H1 (cell line): Measurements from ENCODE around the gene EFEMP2. TPM values are rescaled to one million over a fixed set of nuclear protein-coding genes. Genes with fewer than 3 reads are reported as not detected.

Experiments used
- CTBP2 ChIP-seq: IDR thresholded peaks from 2 replicates; pipeline ENCODE4 v1.7.0; 2011; ENCODE audit warnings: borderline replicate concordance, mild to moderate bottlenecking, moderate library complexity, mixed read lengths, low read length; ENCODE audit not compliant: insufficient read depth, insufficient read length
- GABPA ChIP-seq: IDR thresholded peaks from 2 replicates; pipeline ENCODE4 v1.6.1; 2011; ENCODE audit warnings: mild to moderate bottlenecking, low read length, moderate library complexity, borderline replicate concordance; ENCODE audit not compliant: insufficient read depth
- JUN ChIP-seq: IDR thresholded peaks from 2 replicates; pipeline ENCODE4 v1.6.1; 2011; ENCODE audit warnings: low read depth, mild to moderate bottlenecking, improper control_type of control experiment, low read length
- MAFK ChIP-seq: IDR thresholded peaks from 2 replicates; pipeline ENCODE4 v1.6.1; 2012; ENCODE audit warnings: low read depth, mild to moderate bottlenecking, improper control_type of control experiment, low read length
- SP2 ChIP-seq: IDR thresholded peaks from 2 replicates; pipeline ENCODE4 v1.6.1; 2012; ENCODE audit warnings: mild to moderate bottlenecking, low read length, inconsistent platforms
- SRF ChIP-seq: IDR thresholded peaks from 2 replicates; pipeline ENCODE4 v1.6.1; 2011; ENCODE audit warnings: mild to moderate bottlenecking, low read depth, low read length, moderate library complexity
- TAF1 ChIP-seq: IDR thresholded peaks from 2 replicates; pipeline ENCODE4 v1.6.1; 2011; ENCODE audit warnings: mild to moderate bottlenecking, low read depth, low read length
- polyA plus RNA-seq, 7 experiments: library from polyadenylated mRNA; depleted of rRNA in 3 of 7; stranded (reverse) in 5 of 7; unstranded in 2 of 7; fragments of >200 nt in 5 of 7; fragments of 200-250 nt in 2 of 7; gene quantifications; 1 replicate in 5 of 7; 2 replicates in 1 of 7; 4 replicates in 1 of 7; pipeline versions ENCODE4 v1.2.1 to v1.2.3, GENCODE V29; 2011 to 2013; ENCODE audit warnings: missing spikeins in 2 of 7, mixed read lengths in 2 of 7
- total RNA-seq: library from RNA; stranded (reverse); fragmentation: NEBNext Ultra II Directional; extraction: Animal tissue kit (Norgen Biotek cat#: 25700); gene quantifications from 2 replicates; pipeline ENCODE4 v1.2.1, GENCODE V29; 2021
- TF ChIP-seq, protein P1 (sequence below): fragments of 300-600 bp; sonication (generic); IDR thresholded peaks from 2 replicates; pipeline ENCODE4 v1.7.1; 2012; ENCODE audit warnings: low read length, moderate library complexity, mild to moderate bottlenecking, inconsistent platforms; ENCODE audit not compliant: insufficient replicate concordance

Gene EFEMP2
- total and polyA plus RNA-seq, 2 of the 8 experiments (the other 6 are each of a cell fraction or from before 2014, with no cell fraction given): 8.8 to 17.2 TPM

DNA sequence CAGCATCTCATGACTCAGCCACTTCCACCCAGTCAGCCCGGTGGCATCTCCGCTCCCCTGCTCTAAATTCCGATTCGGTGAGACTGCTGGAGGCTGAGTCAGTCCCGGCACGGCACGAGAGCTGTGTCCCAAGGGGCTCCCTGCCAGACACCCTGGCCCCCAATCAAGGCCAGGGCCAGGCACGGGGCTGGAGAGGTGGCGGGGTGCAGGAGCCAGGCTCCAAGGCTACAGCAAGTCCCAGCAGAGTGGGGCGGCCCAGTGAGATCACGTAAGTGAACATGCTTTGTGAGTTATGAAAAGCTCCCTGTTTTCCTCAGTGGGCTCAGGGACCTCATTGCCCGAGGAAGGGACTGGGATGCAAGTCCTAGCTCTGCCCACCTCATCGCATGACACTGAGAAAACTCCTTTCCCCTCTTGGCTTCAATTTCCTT, 43.2 kb upstream of the EFEMP2 start (continued):
- TF ChIP-seq, protein P1, sequence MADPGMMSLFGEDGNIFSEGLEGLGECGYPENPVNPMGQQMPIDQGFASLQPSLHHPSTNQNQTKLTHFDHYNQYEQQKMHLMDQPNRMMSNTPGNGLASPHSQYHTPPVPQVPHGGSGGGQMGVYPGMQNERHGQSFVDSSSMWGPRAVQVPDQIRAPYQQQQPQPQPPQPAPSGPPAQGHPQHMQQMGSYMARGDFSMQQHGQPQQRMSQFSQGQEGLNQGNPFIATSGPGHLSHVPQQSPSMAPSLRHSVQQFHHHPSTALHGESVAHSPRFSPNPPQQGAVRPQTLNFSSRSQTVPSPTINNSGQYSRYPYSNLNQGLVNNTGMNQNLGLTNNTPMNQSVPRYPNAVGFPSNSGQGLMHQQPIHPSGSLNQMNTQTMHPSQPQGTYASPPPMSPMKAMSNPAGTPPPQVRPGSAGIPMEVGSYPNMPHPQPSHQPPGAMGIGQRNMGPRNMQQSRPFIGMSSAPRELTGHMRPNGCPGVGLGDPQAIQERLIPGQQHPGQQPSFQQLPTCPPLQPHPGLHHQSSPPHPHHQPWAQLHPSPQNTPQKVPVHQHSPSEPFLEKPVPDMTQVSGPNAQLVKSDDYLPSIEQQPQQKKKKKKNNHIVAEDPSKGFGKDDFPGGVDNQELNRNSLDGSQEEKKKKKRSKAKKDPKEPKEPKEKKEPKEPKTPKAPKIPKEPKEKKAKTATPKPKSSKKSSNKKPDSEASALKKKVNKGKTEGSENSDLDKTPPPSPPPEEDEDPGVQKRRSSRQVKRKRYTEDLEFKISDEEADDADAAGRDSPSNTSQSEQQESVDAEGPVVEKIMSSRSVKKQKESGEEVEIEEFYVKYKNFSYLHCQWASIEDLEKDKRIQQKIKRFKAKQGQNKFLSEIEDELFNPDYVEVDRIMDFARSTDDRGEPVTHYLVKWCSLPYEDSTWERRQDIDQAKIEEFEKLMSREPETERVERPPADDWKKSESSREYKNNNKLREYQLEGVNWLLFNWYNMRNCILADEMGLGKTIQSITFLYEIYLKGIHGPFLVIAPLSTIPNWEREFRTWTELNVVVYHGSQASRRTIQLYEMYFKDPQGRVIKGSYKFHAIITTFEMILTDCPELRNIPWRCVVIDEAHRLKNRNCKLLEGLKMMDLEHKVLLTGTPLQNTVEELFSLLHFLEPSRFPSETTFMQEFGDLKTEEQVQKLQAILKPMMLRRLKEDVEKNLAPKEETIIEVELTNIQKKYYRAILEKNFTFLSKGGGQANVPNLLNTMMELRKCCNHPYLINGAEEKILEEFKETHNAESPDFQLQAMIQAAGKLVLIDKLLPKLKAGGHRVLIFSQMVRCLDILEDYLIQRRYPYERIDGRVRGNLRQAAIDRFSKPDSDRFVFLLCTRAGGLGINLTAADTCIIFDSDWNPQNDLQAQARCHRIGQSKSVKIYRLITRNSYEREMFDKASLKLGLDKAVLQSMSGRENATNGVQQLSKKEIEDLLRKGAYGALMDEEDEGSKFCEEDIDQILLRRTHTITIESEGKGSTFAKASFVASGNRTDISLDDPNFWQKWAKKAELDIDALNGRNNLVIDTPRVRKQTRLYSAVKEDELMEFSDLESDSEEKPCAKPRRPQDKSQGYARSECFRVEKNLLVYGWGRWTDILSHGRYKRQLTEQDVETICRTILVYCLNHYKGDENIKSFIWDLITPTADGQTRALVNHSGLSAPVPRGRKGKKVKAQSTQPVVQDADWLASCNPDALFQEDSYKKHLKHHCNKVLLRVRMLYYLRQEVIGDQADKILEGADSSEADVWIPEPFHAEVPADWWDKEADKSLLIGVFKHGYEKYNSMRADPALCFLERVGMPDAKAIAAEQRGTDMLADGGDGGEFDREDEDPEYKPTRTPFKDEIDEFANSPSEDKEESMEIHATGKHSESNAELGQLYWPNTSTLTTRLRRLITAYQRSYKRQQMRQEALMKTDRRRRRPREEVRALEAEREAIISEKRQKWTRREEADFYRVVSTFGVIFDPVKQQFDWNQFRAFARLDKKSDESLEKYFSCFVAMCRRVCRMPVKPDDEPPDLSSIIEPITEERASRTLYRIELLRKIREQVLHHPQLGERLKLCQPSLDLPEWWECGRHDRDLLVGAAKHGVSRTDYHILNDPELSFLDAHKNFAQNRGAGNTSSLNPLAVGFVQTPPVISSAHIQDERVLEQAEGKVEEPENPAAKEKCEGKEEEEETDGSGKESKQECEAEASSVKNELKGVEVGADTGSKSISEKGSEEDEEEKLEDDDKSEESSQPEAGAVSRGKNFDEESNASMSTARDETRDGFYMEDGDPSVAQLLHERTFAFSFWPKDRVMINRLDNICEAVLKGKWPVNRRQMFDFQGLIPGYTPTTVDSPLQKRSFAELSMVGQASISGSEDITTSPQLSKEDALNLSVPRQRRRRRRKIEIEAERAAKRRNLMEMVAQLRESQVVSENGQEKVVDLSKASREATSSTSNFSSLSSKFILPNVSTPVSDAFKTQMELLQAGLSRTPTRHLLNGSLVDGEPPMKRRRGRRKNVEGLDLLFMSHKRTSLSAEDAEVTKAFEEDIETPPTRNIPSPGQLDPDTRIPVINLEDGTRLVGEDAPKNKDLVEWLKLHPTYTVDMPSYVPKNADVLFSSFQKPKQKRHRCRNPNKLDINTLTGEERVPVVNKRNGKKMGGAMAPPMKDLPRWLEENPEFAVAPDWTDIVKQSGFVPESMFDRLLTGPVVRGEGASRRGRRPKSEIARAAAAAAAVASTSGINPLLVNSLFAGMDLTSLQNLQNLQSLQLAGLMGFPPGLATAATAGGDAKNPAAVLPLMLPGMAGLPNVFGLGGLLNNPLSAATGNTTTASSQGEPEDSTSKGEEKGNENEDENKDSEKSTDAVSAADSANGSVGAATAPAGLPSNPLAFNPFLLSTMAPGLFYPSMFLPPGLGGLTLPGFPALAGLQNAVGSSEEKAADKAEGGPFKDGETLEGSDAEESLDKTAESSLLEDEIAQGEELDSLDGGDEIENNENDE: no peak
- no peak for TF ChIP-seq SRF
- TF ChIP-seq MAFK: peak; percentile 43; the same call in 1 of the 2 replicates
- TF ChIP-seq GABPA: no peak
- no peak for TF ChIP-seq SP2
- no peak for TF ChIP-seq CTBP2
- no peak for TF ChIP-seq JUN
- no peak for TF ChIP-seq TAF1
